AG04449 (cell line): ENCODE results near the gene PIGU.

Experiments used
- CTCF ChIA-PET: fragments of 350-600 bp; formaldehyde crosslinking; extraction: SDS; loops from one replicate; lab custom pipeline; 2021; ENCODE audit warnings: antibody characterized with exemption; lab: Yijun Ruan, JAX
- POLR2A ChIA-PET: fragments of 400-600, 350-600 bp; formaldehyde crosslinking; extraction: SDS; loops from one replicate; lab custom pipeline; 2020; ENCODE audit warnings: antibody characterized with exemption, inconsistent platforms; lab: Yijun Ruan, JAX
- DNase-seq: peaks from one replicate; pipeline ENCODE4 v3.0.0-alpha.2; 2010; ENCODE audit warnings: low read depth, low spot score
- H3K4me3 ChIP-seq: 2 replicates; pipeline ENCODE4 v1.5.1; 2011; ENCODE audit warnings: low read depth, mild to moderate bottlenecking, control low read depth, low read length
- CTCF ChIP-seq: IDR thresholded peaks from one replicate; pipeline ENCODE4 v1.5.1; 2011; ENCODE audit warnings: mild to moderate bottlenecking, moderate library complexity, low read length, control low read depth, inconsistent platforms; ENCODE audit not compliant: insufficient read depth; ENCODE audit errors: missing control alignments

The PIGU gene

GRCh38 chr20:34531608-34532265 lies 145.2 kb downstream of the PIGU start:
- no peak for TF ChIP-seq CTCF
- H3K4me3 ChIP-seq = no peak overlapping the region
- ChIA-PET CTCF (interaction anchor here (0.7 to 3.7 kb wide), 4 partner anchors 8 to 238 kb away, joined by 3 to 33 read pairs (median 14); no protein-coding TSS in a partner anchor), POLR2A (interaction anchor here (0.9 kb wide), 1 partner anchor 14 kb away, joined by 6 read pairs; no protein-coding TSS in a partner anchor)
- DNase-seq = no peak

GRCh38 chr20:34530342-34530741 lies 146.6 kb downstream of the PIGU start:
- POLR2A ChIA-PET = no interaction called here

GRCh38 chr20:34529742-34530141 lies 147.2 kb downstream of the PIGU start:
- CTCF ChIA-PET = interaction anchor here (0.9 to 10.3 kb wide), 4 partner anchors 8 to 240 kb away, joined by 4 to 99 read pairs (median 18); no protein-coding TSS in a partner anchor
- DNase-seq = no peak
- POLR2A ChIA-PET = no interaction called here
- H3K4me3 ChIP-seq = no peak overlapping the region
- no peak for TF ChIP-seq CTCF

More at GRCh38 chr20:34530342-34530741, 146.6 kb downstream of the PIGU start:
- TF ChIP-seq CTCF = no peak
- no peak for DNase-seq
- CTCF ChIA-PET = interaction anchor here (0.9 to 3.7 kb wide), 5 partner anchors 9 to 239 kb away, joined by 3 to 33 read pairs (median 4); no protein-coding TSS in a partner anchor
- no peak overlapping the region for H3K4me3 ChIP-seq

GRCh38 chr20:34528921-34529297 lies 148.0 kb downstream of the PIGU start:
- no peak for DNase-seq
- no peak overlapping the region for H3K4me3 ChIP-seq
- ChIA-PET CTCF (interaction anchor here (1.6 to 10.3 kb wide), 3 partner anchors 11 to 241 kb away, joined by 4 to 99 read pairs (median 33); no protein-coding TSS in a partner anchor), POLR2A (no interaction called here)
- TF ChIP-seq CTCF = no peak

GRCh38 chr20:34527016-34527415 lies 149.9 kb downstream of the PIGU start:
- H3K4me3 ChIP-seq = no peak overlapping the region
- POLR2A ChIA-PET = no interaction called here
- DNase-seq = no peak
- CTCF ChIA-PET = interaction anchor here (0.8 to 10.3 kb wide), 5 partner anchors 10 to 214 kb away, joined by 3 to 99 read pairs (median 4); no protein-coding TSS in a partner anchor
- no peak for TF ChIP-seq CTCF

GRCh38 chr20:34526466-34526865 lies 150.4 kb downstream of the PIGU start:
- no peak overlapping the region for H3K4me3 ChIP-seq
- no peak for DNase-seq
- ChIA-PET CTCF (interaction anchor here (0.8 to 10.3 kb wide), 5 partner anchors 10 to 213 kb away, joined by 3 to 99 read pairs (median 4); no protein-coding TSS in a partner anchor), POLR2A (interaction anchor here (1.5 kb wide), 1 partner anchor 16 kb away, joined by 3 read pairs; no protein-coding TSS in a partner anchor)
- TF ChIP-seq CTCF = no peak
